ENCODE data around the gene SPDYE2.
"Not testable (repeated sequence)": the region's sequence is repeated elsewhere in the genome, so short reads cannot be mapped to it uniquely, and the experiment has no call there.

DNA sequence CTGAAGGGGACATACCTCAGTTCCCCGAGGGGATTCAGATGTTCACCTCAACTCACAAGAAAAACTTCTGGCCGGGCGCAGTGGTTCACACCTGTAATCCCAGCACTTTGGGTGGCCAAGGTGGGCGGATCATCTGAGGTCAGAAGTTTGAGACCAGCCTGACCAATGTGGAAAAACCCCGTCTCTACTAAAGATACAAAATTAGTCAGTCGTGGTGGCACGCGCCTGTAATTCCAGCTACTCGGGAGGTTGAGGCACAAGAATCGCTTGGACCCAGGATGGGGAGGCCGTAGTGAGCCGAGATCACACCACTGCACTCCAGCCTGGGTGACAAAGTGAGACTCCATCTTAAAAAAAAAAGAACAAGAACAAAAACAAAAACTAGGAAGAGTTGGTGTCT lies 5.7 kb upstream of the SPDYE2 start:
- TF ChIP-seq, protein P1, sequence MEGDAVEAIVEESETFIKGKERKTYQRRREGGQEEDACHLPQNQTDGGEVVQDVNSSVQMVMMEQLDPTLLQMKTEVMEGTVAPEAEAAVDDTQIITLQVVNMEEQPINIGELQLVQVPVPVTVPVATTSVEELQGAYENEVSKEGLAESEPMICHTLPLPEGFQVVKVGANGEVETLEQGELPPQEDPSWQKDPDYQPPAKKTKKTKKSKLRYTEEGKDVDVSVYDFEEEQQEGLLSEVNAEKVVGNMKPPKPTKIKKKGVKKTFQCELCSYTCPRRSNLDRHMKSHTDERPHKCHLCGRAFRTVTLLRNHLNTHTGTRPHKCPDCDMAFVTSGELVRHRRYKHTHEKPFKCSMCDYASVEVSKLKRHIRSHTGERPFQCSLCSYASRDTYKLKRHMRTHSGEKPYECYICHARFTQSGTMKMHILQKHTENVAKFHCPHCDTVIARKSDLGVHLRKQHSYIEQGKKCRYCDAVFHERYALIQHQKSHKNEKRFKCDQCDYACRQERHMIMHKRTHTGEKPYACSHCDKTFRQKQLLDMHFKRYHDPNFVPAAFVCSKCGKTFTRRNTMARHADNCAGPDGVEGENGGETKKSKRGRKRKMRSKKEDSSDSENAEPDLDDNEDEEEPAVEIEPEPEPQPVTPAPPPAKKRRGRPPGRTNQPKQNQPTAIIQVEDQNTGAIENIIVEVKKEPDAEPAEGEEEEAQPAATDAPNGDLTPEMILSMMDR (IDR thresholded peaks at IDR 0.05; ENCODE audit: borderline replicate concordance, extremely low read depth, low read length, poor library complexity, severe bottlenecking) = not testable (repeated sequence)
- TF ChIP-seq EZH2 (IDR thresholded peaks at IDR 0.05; ENCODE audit: borderline replicate concordance, low read depth, low read length, severe bottlenecking) = not testable (repeated sequence)

All from DND-41 (cell line).